HG03175 (cell line): ENCODE measurements around the gene SYNE4.
A peak's percentile ranks its signal among the peaks of the same experiment; 100 is the strongest.

Source experiments
- ATAC-seq: cut with Tn5 transposase; IDR thresholded peaks from one replicate; pipeline ENCODE4 v1.9.1; 2021; ENCODE audit warnings: mild to moderate bottlenecking, moderate library complexity; ENCODE audit not compliant: unreplicated experiment

Gene SYNE4

DNA sequence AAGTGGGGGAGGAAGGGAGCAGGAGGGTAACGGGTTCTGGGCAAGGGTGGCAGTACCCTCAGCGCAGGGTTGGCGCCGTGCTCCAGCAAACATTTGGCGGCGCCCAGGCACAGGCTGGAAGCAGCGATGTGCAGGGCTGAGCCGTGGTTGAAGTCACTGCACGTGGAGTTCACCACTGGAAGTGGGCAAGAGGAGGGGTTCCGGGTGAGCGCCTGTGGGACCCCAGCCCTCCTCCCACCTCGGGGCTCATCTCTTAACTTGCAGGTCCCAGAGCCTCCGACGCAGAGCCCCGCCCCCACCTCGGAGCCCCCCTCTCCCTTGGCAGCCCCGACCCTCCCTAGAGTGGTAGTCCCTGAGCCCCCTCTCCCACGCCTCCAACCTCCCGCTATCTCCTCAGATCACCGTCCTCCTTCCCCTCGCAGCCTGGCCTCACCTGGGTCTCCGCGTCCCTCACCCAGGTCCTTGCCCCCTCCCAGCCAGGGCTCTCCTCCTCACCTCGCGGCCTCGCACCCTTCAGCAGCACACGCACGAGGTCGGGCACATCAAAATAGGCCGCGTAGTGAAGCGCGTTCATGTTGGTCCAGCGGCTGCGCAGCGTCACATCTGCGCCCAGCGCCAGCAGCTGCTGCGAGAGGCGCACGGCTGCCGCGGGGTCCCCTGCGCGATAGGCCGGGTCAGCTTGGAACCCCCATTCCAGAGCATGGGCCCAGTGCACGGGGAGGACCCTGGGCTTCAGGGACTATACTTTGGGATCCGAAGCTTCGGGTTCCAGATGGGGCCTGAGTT lies 17.7 kb upstream of the SYNE4 start:
- ATAC-seq: no peak

GRCh38 chr19:36025541-36025940 lies 16.9 kb upstream of the SYNE4 start:
- ATAC-seq: no peak

GRCh38 chr19:36023432-36023831 lies 14.8 kb upstream of the SYNE4 start:
- ATAC-seq: no peak

DNA sequence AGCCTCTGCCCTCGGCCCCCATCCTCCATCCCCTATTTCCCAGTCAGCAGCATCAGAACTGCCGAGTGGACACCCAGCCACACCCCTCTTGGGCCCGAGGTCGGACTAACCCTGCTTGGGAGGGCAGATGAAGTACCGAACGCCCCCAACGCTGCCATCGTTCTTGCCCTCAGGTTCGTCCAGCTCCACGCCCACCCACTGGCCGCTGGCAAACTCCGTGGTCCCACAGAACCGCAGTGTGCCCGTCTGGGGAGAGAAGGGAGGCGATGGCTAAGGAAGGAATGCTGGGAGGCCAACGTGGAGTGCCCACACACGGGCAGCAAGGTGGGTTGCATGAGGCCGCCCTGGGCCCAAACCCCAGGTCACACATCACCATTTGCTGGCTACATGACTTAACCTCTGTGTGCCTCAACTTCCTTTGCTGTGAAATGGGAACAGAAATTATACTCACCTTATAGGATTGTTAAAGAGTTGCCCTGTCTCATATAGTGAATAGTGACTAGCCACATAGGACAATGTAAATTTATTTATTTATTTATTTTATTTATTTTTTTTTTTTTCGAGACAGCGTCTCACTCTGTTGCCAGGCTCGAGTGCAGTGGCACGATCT lies 10.6 kb upstream of the SYNE4 start:
- ATAC-seq: no peak

DNA sequence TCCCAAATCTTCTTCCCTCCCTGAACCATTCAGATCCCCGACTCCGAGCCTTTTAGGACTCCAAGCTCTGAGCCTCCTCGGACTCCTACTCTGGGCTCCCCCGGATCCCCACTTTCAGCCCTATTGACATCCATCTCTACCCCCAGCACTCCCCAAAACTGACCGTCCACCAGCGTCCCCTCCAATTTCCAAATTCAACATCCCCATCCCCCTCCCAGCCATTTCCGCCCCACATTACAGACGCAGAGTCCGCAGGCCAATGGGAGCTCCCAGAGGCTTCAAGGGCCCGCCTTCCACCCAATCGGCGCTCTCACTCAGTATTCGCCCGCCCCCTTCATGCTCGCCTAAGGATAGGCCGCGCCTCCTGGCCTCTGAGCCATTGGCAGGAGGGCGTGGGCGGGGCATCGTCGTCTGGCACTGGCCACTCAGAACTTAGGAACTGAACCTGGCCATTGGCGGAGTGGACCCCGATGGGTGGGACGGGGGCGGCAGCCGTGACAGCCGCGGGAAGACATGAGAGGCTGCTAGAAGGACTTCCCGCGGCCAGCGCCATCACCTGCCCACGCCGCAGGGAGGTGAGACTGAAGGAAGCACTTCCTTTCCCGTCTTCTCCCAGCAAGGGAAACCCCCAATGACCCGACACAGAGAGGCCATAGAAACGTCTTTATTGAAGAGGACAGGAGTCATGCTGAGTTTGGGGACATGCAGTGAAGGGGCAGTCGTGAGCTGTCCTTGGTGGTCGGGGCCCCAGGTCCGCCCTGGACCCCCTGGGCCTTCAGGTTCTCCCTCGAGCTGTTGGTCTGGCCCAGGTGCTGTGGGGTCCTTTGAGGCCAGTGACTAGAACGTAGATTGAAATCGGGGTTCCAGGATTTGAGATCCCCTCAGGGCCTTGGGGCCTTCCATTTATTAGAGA lies 5.7 kb upstream of the SYNE4 start, which contains the start of gene ALKBH6:
TSS of gene ALKBH6 (minus strand) at position 202 of the 913 bp plus-strand sequence. CDS start 816 bp downstream, outside the sequence.
- peak; percentile 98 for ATAC-seq

- no peak for ATAC-seq
Observed at GRCh38 chr19:36013280-36014011, 4.8 kb upstream of the SYNE4 start.

GRCh38 chr19:36010402-36010801 lies 1.8 kb upstream of the SYNE4 start:
- ATAC-seq: no peak

DNA sequence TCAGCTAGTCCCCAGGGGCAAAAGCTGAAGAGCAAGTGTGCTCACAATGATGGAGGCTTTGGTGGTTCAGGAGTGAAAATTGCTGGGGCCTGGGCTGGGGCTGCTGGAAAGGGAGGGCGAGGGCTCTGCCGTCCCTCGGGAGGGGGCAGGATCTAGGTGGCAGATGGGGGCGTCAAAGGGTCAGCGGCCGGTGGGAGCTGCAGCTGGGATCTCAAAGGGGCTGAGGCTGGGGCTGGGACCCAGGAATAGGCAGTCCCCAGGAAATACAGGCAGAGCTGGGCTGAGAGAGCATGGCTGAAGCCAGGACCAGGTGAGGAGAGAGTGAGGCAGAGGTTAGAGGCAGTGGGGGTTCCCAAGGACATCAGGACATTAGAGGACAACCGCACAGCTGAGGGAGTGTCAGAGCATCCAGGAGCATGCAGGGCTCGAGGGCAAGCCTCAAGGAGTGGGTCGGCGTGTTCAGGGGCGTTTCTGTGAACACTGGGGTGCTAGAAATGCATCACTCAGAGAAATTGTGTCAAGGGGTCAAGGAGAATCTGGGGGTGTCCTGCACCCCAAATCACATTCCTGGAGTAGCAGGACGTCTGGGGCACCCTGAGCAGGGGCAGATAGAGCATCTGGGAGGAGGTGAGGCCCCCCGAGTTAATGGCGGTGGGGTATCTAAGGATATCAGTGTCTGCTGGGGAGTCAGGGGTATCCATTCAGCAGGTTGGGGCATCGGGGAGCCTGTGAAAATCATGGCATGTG lies 1.2 kb upstream of the SYNE4 start:
- no peak for ATAC-seq

DNA sequence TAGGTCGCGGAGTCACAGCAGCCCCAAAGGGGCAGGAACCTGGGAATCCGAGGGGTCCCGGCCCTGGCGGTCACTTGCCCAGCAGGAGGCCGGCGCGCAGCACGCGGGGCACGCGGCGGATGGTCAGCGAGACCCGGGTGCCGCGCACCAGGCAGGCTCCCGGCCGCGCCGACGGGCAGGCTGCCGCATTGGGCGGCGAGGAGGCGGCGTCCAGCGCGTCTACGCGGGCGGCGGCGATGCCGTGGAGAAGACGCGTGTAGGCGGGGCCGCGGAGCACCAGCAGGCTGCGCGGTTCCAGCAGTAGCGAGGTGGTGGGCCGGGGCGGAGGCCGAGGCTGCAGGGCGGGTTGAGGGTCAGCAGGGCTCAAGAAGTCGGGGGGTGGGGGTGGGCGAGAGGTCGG lies 607 bp upstream of the SYNE4 start:
- ATAC-seq: no peak

DNA sequence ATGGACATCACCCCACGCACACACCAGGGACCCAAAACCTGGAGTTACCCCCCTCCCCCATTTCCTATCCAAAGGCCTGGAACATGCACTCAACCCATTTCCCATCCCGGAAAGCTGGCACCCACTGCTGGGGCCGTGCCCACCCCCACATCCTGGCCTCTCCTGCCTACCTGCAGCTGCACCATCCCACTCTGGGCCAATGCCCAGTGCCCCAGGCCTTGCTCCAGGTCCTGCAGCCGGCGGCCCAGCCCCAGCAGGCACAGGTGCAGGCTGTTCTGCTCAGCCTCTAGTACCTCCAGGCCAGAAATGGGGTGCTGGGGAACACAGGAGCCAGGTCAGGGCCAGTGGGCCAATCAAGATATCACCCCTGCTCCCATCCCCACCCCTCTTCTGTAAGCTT lies 1.7 kb downstream of the SYNE4 start:
- no peak for ATAC-seq

DNA sequence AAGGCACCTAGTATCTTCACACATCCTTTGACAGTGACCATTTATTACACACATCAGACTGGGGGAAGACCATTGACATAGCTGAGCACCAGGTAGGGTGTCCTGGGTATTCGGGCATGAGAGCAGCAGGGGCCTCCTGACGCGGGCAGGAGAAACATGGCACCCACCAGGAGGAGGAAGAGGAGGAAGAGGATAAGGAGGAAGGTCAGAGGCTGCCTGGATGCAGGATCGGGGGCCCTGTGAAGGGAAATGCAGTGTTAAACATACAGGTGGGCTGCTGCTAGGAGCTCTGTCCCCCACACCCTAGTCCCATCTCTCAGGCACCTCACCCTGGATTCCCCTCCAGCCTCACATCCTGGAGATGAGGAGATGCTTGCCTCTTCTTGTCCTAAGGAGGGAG lies 5.3 kb downstream of the SYNE4 start:
- ATAC-seq: no peak

GRCh38 chr19:36001605-36002004 lies 7.0 kb downstream of the SYNE4 start:
- ATAC-seq: no peak

GRCh38 chr19:35996777-35997176 lies 11.8 kb downstream of the SYNE4 start:
- no peak for ATAC-seq

DNA sequence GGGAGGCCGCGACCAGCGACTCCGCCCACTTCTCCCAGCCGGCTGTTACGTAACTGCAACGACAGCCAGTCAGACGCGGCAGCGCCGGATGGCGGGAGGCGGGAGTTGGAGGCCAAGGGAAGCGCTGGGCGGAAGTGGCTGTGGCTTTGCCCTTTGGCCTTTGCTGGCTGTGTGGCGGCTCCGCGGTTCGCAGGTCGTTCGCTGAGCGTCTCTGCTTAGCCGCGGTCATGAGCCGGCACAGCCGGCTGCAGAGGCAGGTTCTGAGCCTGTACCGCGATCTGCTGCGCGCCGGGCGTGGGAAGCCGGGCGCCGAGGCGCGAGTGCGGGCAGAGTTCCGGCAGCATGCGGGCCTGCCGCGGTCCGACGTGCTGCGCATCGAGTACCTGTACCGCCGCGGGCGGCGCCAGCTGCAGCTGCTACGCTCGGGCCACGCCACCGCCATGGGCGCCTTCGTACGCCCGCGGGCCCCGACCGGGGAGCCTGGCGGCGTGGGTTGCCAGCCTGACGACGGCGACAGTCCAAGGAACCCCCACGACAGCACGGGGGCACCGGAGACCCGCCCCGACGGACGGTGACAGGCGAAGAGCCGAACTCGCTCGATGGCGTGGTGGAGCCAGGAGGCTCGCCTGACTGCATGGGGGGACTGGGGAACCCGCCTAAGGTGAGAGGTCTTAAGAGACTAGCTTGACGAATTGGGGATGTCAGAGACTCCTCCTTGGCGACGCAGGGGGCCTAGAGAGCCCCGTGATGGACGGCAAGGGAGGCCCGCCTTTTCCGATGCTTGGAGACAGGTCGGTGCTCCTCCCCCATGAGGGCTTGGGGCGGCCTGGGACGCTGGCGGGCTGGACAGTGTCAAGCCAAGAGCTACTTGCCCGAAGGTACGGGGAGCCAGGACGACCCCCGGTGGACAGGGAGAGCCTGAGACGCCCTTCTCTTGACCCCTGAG lies 13.3 kb downstream of the SYNE4 start, which contains the start of gene SDHAF1:
TSS of gene SDHAF1 (plus strand) at position 141 of the 946 bp plus-strand sequence. CDS start at position 228, 87 bp downstream.
- peak; percentile 84 for ATAC-seq

GRCh38 chr19:35993923-35994598 lies 14.6 kb downstream of the SYNE4 start:
- no peak for ATAC-seq

DNA sequence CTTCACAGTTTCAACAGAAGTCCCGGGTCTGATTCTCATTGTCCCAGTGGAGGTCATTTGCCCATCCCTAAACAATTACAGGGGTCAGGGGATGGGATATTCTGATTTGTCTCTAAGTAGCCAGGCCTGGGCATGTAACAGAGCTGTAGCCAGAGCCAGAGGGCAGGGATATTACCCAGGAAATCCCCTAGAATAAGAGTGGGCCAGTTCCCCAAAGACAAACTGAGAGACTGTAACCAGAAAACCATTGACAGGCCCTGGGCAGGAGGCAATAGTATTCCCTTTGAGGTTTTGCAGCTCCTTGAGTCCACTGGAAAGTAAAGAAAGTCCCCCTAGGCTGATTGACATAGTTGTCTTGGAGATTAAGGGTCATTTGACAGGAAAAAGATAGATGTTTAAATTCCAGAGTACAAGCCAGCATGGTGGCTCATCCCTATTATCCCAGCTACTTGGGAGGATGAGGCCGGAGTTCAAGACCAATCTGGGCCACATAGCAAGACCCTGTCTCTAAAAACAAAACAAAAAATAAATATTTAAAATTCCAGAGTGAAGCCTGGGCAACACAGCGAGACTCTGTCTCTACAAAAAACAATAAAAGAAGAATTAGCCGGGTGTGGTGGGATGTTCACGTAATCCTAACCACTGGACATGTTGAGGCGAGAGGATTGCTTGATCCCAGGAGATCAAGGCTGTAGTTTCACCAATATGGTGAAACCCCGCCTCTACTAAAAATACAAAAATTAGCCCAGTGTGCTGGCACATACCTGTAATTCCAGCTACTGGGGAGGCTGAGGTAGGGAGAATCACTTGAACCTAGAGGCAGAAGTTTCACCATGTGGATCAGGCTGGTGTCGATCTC lies 15.5 kb downstream of the SYNE4 start:
- ATAC-seq: no peak

- no peak for ATAC-seq
Observed at GRCh38 chr19:35991731-35992450, 16.7 kb downstream of the SYNE4 start.
